Liver (tissue), 3 donors: Measurements from ENCODE around the gene BAIAP2.

Experiments
- CTCF ChIP-seq: fragments of 150-350 bp; IDR thresholded peaks from 2 replicates; pipeline ENCODE4 v1.5.1; 2017; ENCODE audit warnings: improper control_type of control experiment, low read depth, low read length; ENCODE audit not compliant: missing input control
- GABPA ChIP-seq, 2 donors: IDR thresholded peaks in 1 of 2; conservative IDR thresholded peaks in 1 of 2; 2 replicates each; pipeline ENCODE4 v1.6.1; 2016; ENCODE audit warnings: antibody characterized with exemption in 2 of 2, mild to moderate bottlenecking in 1 of 2, moderate library complexity in 1 of 2
- HNF4G ChIP-seq: IDR thresholded peaks from 2 replicates; pipeline ENCODE4 v1.6.1; 2016; ENCODE audit warnings: antibody characterized with exemption
- JUND ChIP-seq, 2 donors: IDR thresholded peaks; 2 replicates each; pipeline ENCODE4 v1.6.1; 2016; ENCODE audit warnings: antibody characterized with exemption in 2 of 2
- NR2F2 ChIP-seq: IDR thresholded peaks from 2 replicates; pipeline ENCODE4 v1.6.1; 2016; ENCODE audit warnings: antibody characterized with exemption
- RAD21 ChIP-seq, 2 donors: IDR thresholded peaks; 2 replicates each; pipeline ENCODE4 v1.6.1; 2016; ENCODE audit warnings: antibody characterized with exemption in 2 of 2, mild to moderate bottlenecking in 2 of 2
- RXRA ChIP-seq, 2 donors: IDR thresholded peaks; 2 replicates each; pipeline ENCODE4 v1.6.1; 2017 to 2018; ENCODE audit warnings: antibody characterized with exemption in 2 of 2, mild to moderate bottlenecking in 1 of 2
- TAF1 ChIP-seq: conservative IDR thresholded peaks from 2 replicates; pipeline ENCODE4 v1.6.1; 2016; ENCODE audit warnings: antibody characterized with exemption, mild to moderate bottlenecking
- YY1 ChIP-seq: IDR thresholded peaks from 2 replicates; pipeline ENCODE4 v1.6.1; 2016; ENCODE audit warnings: antibody characterized with exemption, mild to moderate bottlenecking
- TF ChIP-seq, protein P1 (sequence below): IDR thresholded peaks from 2 replicates; pipeline ENCODE4 v1.6.1; 2016; ENCODE audit warnings: antibody characterized with exemption, mild to moderate bottlenecking
- TF ChIP-seq, protein P2 (sequence below): IDR thresholded peaks from 2 replicates; pipeline ENCODE4 v1.6.1; 2016; ENCODE audit warnings: antibody characterized with exemption
- donor health status: healthy.
- donor health status: healthy.

DNA sequence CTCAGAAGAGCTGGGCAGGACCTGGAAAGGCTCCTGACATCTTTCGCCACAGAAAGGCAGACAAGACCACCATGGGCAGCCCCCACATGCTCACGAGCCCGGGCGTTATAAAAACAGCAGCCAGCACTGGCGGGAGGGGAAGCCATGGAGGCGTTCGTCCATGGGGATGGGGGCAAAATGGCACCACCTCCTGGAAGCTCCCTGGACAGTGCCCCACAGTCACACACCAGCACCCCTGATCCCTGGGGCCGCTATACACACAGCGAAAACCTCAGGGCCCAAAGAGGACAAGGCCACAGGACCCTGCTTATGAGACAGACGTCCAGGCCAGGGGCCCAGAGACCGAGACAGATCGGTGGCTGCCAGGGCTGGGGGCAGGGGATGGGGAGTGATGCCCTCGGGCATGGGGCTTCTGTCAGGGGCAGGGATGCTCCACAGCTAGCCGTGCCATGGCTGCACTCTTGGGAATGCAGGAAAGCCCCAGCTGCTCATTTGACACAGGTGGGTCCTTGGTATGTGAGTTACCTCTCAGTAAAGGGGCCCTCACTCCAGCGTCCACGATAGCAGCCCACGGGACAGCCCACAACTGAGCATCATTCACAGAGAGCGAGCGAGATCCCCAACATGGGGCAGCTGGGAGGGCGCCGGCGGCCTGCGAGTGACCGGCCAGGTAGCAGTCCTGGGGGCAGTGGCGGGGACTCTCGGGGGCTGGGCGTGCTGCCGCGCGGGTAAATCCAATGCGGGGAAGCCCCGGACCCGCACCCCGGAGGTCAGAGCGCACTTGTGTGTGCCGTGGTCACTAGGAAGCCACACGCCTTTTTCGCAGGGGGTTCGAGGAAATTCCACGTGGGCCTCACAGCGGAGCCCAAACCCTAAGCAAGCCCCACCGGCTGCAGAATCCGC, 124.0 kb downstream of the BAIAP2 start:
- TF ChIP-seq HNF4G (no peak), CTCF (no peak), RAD21 (IDR thresholded peaks at IDR 0.05) (no peak), GABPA (IDR thresholded peaks at IDR 0.05 in 1 of 2, conservative IDR thresholded peaks at IDR 0.05 in 1 of 2) (no peak), YY1 (no peak), TAF1 (no peak), JUND (IDR thresholded peaks at IDR 0.05) (no peak), NR2F2 (no peak), RXRA (IDR thresholded peaks at IDR 0.05) (no peak)
- TF ChIP-seq, protein P1, sequence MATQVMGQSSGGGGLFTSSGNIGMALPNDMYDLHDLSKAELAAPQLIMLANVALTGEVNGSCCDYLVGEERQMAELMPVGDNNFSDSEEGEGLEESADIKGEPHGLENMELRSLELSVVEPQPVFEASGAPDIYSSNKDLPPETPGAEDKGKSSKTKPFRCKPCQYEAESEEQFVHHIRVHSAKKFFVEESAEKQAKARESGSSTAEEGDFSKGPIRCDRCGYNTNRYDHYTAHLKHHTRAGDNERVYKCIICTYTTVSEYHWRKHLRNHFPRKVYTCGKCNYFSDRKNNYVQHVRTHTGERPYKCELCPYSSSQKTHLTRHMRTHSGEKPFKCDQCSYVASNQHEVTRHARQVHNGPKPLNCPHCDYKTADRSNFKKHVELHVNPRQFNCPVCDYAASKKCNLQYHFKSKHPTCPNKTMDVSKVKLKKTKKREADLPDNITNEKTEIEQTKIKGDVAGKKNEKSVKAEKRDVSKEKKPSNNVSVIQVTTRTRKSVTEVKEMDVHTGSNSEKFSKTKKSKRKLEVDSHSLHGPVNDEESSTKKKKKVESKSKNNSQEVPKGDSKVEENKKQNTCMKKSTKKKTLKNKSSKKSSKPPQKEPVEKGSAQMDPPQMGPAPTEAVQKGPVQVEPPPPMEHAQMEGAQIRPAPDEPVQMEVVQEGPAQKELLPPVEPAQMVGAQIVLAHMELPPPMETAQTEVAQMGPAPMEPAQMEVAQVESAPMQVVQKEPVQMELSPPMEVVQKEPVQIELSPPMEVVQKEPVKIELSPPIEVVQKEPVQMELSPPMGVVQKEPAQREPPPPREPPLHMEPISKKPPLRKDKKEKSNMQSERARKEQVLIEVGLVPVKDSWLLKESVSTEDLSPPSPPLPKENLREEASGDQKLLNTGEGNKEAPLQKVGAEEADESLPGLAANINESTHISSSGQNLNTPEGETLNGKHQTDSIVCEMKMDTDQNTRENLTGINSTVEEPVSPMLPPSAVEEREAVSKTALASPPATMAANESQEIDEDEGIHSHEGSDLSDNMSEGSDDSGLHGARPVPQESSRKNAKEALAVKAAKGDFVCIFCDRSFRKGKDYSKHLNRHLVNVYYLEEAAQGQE = no peak
- TF ChIP-seq, protein P2, sequence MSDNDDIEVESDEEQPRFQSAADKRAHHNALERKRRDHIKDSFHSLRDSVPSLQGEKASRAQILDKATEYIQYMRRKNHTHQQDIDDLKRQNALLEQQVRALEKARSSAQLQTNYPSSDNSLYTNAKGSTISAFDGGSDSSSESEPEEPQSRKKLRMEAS = no peak
